ENCODE data around the gene LUC7L3.

The LUC7L3 gene

GRCh38 chr17:50768346-50768761, 49.0 kb downstream of the LUC7L3 start:
- no peak for DNase-seq (ENCODE audit: low read depth)
- no peak for TF ChIP-seq CTCF (IDR thresholded peaks at IDR 0.05; ENCODE audit: low read length, missing control alignments)
- H3K4me3 ChIP-seq (replicated peaks; ENCODE audit: low read depth, low read length) = no peak overlapping the region

GRCh38 chr17:50769884-50770283, 50.5 kb downstream of the LUC7L3 start:
- no peak for TF ChIP-seq CTCF (IDR thresholded peaks at IDR 0.05; ENCODE audit: low read length, missing control alignments)

GRCh38 chr17:50770346-50770745, 50.9 kb downstream of the LUC7L3 start:
- no peak for DNase-seq (ENCODE audit: low read depth)
- H3K4me3 ChIP-seq (replicated peaks; ENCODE audit: low read depth, low read length) = no peak overlapping the region
- no peak for TF ChIP-seq CTCF (IDR thresholded peaks at IDR 0.05; ENCODE audit: low read length, missing control alignments)

More at GRCh38 chr17:50769884-50770283, 50.5 kb downstream of the LUC7L3 start:
- no peak overlapping the region for H3K4me3 ChIP-seq (replicated peaks; ENCODE audit: low read depth, low read length)
- no peak for DNase-seq (ENCODE audit: low read depth)

- H3K4me3 ChIP-seq (replicated peaks; ENCODE audit: low read depth, low read length) = no peak overlapping the region
- no peak for TF ChIP-seq CTCF (IDR thresholded peaks at IDR 0.05; ENCODE audit: low read length, missing control alignments)
- DNase-seq (ENCODE audit: low read depth) = no peak
Observed at GRCh38 chr17:50771991-50772785, 52.8 kb downstream of the LUC7L3 start.

GRCh38 chr17:50774225-50774803, 54.9 kb downstream of the LUC7L3 start:
- DNase-seq (ENCODE audit: low read depth) = no peak
- TF ChIP-seq CTCF (IDR thresholded peaks at IDR 0.05; ENCODE audit: low read length, missing control alignments) = no peak

GRCh38 chr17:50775926-50776325, 56.5 kb downstream of the LUC7L3 start:
- no peak overlapping the region for H3K4me3 ChIP-seq (replicated peaks; ENCODE audit: low read depth, low read length)
- DNase-seq (ENCODE audit: low read depth) = no peak
- TF ChIP-seq CTCF (IDR thresholded peaks at IDR 0.05; ENCODE audit: low read length, missing control alignments) = no peak

More at GRCh38 chr17:50774225-50774803, 54.9 kb downstream of the LUC7L3 start:
- no peak overlapping the region for H3K4me3 ChIP-seq (replicated peaks; ENCODE audit: low read depth, low read length)

All from fibroblast of pulmonary artery (primary cell).